GM06990 (cell line): ENCODE data around the gene RXRA.

Experiments
- DNase-seq: peaks from one replicate; pipeline ENCODE4 v3.0.0-alpha.2; 2011; ENCODE audit not compliant: insufficient read length; ENCODE audit errors: extremely low read depth
- H3K27me3 ChIP-seq: replicated peaks from 2 replicates; pipeline ENCODE4 v1.6.0; 2011; ENCODE audit warnings: low read length; ENCODE audit not compliant: control insufficient read depth, insufficient read depth
- H3K36me3 ChIP-seq: 2 replicates; pipeline ENCODE4 v1.5.1; 2011; ENCODE audit warnings: low read length; ENCODE audit not compliant: control insufficient read depth, insufficient read depth
- H3K4me3 ChIP-seq: replicated peaks from 2 replicates; pipeline ENCODE4 v1.5.1; 2011; ENCODE audit warnings: low read depth, mild to moderate bottlenecking, control low read depth, low read length
- TF ChIP-seq, protein P1 (sequence below): IDR thresholded peaks from 2 replicates; pipeline ENCODE4 v1.5.1; 2011; ENCODE audit warnings: low read length, control low read depth, mild to moderate bottlenecking, inconsistent platforms; ENCODE audit not compliant: insufficient read depth, poor library complexity, severe bottlenecking

RXRA gene

DNA sequence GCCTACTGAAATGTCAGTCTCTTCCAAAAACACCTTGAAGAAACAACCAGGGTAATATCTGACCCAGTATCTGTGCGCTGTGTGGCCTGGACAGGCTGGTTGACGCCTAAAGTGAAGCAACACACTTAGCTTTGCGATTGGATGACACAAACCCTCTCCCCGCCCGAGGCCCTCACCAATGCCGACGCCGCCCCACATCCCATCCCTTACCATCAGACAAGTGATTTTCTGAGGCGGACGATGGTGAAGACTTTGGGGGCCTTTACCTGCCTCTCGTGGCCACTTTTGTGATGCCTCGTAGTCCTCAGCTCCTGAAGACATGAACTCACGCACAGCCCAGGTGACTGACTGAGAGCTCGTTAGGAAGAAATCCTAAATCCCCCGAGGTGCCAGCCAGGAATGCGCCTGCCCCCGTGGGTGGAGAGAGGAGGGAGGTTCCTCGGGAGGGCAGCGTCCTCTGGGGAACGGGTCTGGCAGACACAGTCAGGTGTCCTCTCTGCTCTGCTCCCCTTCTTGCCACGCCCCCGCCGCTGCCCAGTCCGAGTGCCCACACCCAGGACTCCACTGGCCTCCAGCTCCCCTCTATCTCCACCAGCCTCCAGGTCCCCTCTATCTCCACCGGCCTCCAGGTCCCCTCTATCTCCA is 31.0 kb upstream of the RXRA start:
- Histone ChIP-seq H3K27me3 (peaks cover 1% of the 10 kb centered on the region; the same call in 1 of the 2 replicates), H3K4me3 (no peak overlapping the region), H3K36me3 (no peaks in the 10 kb centered on the region)
- TF ChIP-seq, protein P1, sequence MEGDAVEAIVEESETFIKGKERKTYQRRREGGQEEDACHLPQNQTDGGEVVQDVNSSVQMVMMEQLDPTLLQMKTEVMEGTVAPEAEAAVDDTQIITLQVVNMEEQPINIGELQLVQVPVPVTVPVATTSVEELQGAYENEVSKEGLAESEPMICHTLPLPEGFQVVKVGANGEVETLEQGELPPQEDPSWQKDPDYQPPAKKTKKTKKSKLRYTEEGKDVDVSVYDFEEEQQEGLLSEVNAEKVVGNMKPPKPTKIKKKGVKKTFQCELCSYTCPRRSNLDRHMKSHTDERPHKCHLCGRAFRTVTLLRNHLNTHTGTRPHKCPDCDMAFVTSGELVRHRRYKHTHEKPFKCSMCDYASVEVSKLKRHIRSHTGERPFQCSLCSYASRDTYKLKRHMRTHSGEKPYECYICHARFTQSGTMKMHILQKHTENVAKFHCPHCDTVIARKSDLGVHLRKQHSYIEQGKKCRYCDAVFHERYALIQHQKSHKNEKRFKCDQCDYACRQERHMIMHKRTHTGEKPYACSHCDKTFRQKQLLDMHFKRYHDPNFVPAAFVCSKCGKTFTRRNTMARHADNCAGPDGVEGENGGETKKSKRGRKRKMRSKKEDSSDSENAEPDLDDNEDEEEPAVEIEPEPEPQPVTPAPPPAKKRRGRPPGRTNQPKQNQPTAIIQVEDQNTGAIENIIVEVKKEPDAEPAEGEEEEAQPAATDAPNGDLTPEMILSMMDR = no peak
- DNase-seq = no peak

- DNase-seq = no peak
- Histone ChIP-seq H3K27me3 (peaks cover 1% of the 10 kb centered on the region; the same call in 1 of the 2 replicates), H3K36me3 (no peaks in the 10 kb centered on the region), H3K4me3 (no peak overlapping the region)
- TF ChIP-seq, protein P1 = no peak
Measured at GRCh38 chr9:134295746-134296250, 30.5 kb upstream of the RXRA start.

DNA sequence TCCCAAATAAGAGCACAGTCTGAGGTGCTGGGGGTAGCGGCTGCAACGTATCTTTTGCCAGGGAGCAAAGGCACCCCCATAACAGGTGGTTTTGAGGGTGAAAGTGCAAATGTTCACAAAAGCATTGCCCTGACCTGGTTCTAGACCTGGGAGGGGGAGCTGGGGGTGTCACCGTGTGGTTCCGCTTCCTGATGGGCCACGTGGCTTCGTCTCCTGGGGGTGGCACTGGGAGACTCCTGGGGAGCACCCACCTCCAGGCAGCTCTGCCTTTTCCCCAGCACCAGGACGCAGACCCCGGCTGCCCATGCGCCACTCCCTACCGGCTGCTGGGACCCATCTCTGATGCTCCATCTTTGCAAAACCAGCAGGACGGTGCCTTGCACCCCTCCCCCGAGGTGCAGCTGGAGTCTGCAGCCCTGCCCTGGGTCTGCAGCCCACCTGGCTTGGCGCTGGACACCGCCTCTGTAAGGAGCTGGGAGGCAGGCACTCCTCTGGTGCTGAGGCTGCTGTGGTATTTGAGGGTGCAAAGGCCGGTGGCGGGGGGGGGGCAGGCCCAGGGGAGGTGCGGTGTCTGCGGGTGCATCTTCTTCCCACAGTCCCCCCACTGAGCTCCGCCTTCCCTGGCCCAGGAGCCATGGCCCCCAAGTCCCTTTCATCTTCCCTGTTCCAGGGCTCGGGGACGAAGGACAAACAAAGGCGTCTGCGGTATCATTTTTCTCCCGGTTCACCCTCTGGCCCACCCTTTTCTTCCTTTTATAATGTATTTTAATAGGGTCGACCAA is 29.8 kb upstream of the RXRA start:
- Histone ChIP-seq H3K4me3 (no peak overlapping the region), H3K36me3 (no peaks in the 10 kb centered on the region), H3K27me3 (peaks cover 1% of the 10 kb centered on the region; the same call in 1 of the 2 replicates)
- TF ChIP-seq, protein P1 = no peak
- DNase-seq = no peak

- H3K4me3 ChIP-seq = no peak overlapping the region
- peaks cover 1% of the 10 kb centered on the region; the same call in 1 of the 2 replicates for H3K27me3 ChIP-seq
- no peaks in the 10 kb centered on the region for H3K36me3 ChIP-seq
- DNase-seq = no peak
- TF ChIP-seq, protein P1 = no peak
Measured at GRCh38 chr9:134297083-134297410, 29.2 kb upstream of the RXRA start.

DNA sequence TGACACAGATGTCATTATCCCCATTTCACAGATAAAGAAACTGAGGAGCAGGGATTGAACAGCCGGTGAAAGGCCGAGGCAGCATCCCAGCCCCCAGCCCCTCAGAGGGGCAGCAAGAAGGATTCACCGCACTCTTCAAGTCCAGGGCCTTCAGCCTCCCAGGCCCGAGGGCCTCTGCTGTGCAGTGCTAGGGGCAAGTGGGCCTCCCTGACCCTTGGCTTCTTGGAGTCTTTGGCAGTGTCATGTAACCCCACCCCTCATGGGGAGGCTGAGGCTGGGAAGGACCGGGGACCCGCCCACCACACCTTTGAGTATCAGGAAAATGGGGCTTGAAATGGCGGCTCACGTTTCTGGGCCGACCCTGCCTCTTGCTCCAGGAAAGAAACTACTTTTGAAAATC is 28.7 kb upstream of the RXRA start:
- Histone ChIP-seq H3K27me3 (peaks cover 1% of the 10 kb centered on the region; the same call in 1 of the 2 replicates), H3K4me3 (no peak overlapping the region), H3K36me3 (no peaks in the 10 kb centered on the region)
- TF ChIP-seq, protein P1 = no peak
- no peak for DNase-seq
